Smooth muscle cell (in vitro differentiated cells): ENCODE data around the gene ZNF142. TPM values are rescaled to one million over a fixed set of nuclear protein-coding genes. Genes with fewer than 3 reads are reported as not detected.
A peak's percentile ranks its signal among the peaks of the same experiment; 100 is the strongest.

Experiments
- DNase-seq: peaks from one replicate; lab custom pipeline; 2025; ENCODE audit not compliant: unreplicated experiment; lab: John Stamatoyannopoulos, UW
- H2AFZ ChIP-seq: fragments of 200-600 bp; sonication (generic); 2 replicates; pipeline ENCODE4 v1.6.0; 2016; ENCODE audit warnings: antibody characterized with exemption, low read depth, mild to moderate bottlenecking
- H3F3A ChIP-seq: fragments of 200-600 bp; sonication (generic); 2 replicates; pipeline ENCODE4 v1.6.0; 2017; ENCODE audit warnings: antibody characterized with exemption, low read depth
- H3K27ac ChIP-seq: fragments of 200-600 bp; sonication (generic); 2 replicates; pipeline ENCODE4 v1.5.1; 2016; ENCODE audit warnings: low read depth, mild to moderate bottlenecking
- H3K27me3 ChIP-seq: fragments of 200-600 bp; sonication (generic); 2 replicates; pipeline ENCODE4 v1.6.1; 2016; ENCODE audit warnings: low read depth, mild to moderate bottlenecking
- H3K36me3 ChIP-seq: fragments of 200-600 bp; sonication (generic); 2 replicates; pipeline ENCODE4 v1.5.1; 2016; ENCODE audit warnings: low read depth
- H3K4me1 ChIP-seq: fragments of 200-600 bp; sonication (generic); 2 replicates; pipeline ENCODE4 v1.5.1; 2016; ENCODE audit warnings: low read depth
- H3K4me2 ChIP-seq: fragments of 200-600 bp; sonication (generic); 2 replicates; pipeline ENCODE4 v1.6.0; 2016; ENCODE audit warnings: mild to moderate bottlenecking
- H3K4me3 ChIP-seq: fragments of 200-600 bp; sonication (generic); 2 replicates; pipeline ENCODE4 v1.5.1; 2016; ENCODE audit warnings: mild to moderate bottlenecking
- H3K79me2 ChIP-seq: fragments of 200-600 bp; sonication (generic); 2 replicates; pipeline ENCODE4 v1.6.0; 2016; ENCODE audit warnings: low read depth, mild to moderate bottlenecking
- H3K9ac ChIP-seq: fragments of 200-600 bp; sonication (generic); 2 replicates; pipeline ENCODE4 v1.6.0; 2016; ENCODE audit warnings: low read depth
- H3K9me3 ChIP-seq: fragments of 200-600 bp; sonication (generic); replicated peaks from 2 replicates; pipeline ENCODE4 v1.5.1; 2016; ENCODE audit warnings: low read depth
- H4K20me1 ChIP-seq: fragments of 200-600 bp; sonication (generic); 2 replicates; pipeline ENCODE4 v1.6.0; 2016; ENCODE audit warnings: low read depth
- CTCF ChIP-seq: fragments of 200-600 bp; sonication (generic); IDR thresholded peaks from 2 replicates; pipeline ENCODE4 v1.5.1; 2017; ENCODE audit warnings: borderline replicate concordance, mild to moderate bottlenecking, antibody characterized with exemption; ENCODE audit not compliant: insufficient read depth, poor library complexity, severe bottlenecking
- WGBS: methylation state at CpG from one replicate; pipeline ENCODE4 v1.1.7; 2016; ENCODE audit warnings: low lambda C conversion rate; 5-methylcytosine and 5-hydroxymethylcytosine counted together
- polyA plus RNA-seq: library from polyadenylated mRNA; unstranded; fragments of >200 nt; fragmentation: Nextera tagmentation; extraction: Ambion mirVana; gene quantifications from 2 replicates; pipeline ENCODE4 v1.2.1, GENCODE V29; 2016
- total RNA-seq: library from RNA; depleted of rRNA; stranded (reverse); fragments of >200 nt; gene quantifications from 2 replicates; pipeline ENCODE4 v1.2.3, GENCODE V29; 2014

Gene ZNF142
- total and polyA plus RNA-seq, 2 experiments from 2014 or later, result 5.8 to 7.3 TPM

GRCh38 chr2:218658671-218659257, 659 bp downstream of the ZNF142 start:
- H3K79me2 ChIP-seq, result peaks cover 12% of the 10 kb centered on the region

GRCh38 chr2:218655751-218656150, 3.7 kb downstream of the ZNF142 start:
- Histone ChIP-seq H3K27ac (no peak overlapping the region), H3K79me2 (peaks cover 12% of the 10 kb centered on the region), H3F3A (no peaks in the 10 kb centered on the region), H3K27me3 (no peaks in the 10 kb centered on the region), H2AFZ (no peak overlapping the region), H3K4me3 (no peak overlapping the region), H3K9me3 (no peaks in the 10 kb centered on the region), H3K4me2 (no peak overlapping the region), H3K9ac (no peak overlapping the region), H3K4me1 (peaks cover 6% of the 10 kb centered on the region), H3K36me3 (peaks cover 4% of the 10 kb centered on the region), H4K20me1 (no peaks in the 10 kb centered on the region)
- no peak for DNase-seq
- WGBS, result 100% methylated on average over 2 of the region's 2 CpGs
- no peak for TF ChIP-seq CTCF

More at GRCh38 chr2:218658671-218659257, 659 bp downstream of the ZNF142 start:
- Histone ChIP-seq H3K9ac (peak overlapping the region; percentile 21), H3K27ac (no peak overlapping the region), H3F3A (peaks cover 3% of the 10 kb centered on the region), H3K4me3 (peak overlapping the region; percentile 88), H3K36me3 (no peaks in the 10 kb centered on the region), H3K4me1 (peaks cover 6% of the 10 kb centered on the region), H4K20me1 (no peaks in the 10 kb centered on the region), H3K4me2 (peak overlapping the region; percentile 83), H3K27me3 (no peaks in the 10 kb centered on the region), H2AFZ (peak overlapping the region; percentile 92), H3K9me3 (no peaks in the 10 kb centered on the region)
- peak; percentile 34 for TF ChIP-seq CTCF
- WGBS, result 3% methylated on average over 27 of the region's 27 CpGs
- no peak for DNase-seq

DNA sequence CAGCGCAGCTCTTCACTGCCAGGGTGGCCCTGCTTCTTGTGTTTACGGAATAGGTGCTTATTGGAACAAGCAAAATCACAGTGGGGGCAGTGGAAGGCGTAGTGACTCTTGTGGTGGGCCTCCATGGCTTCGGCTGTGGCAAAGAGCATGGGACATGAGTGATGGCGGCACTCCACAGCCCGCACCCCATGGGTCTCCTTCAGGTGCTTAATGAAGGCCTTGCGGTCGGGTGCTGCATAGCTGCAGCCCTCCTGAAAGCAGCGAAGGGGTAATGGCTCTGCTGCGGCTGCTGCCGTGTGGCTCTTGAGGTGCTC, 10.7 kb downstream of the ZNF142 start:
- no peak overlapping the region for H3K4me3 ChIP-seq
- no peaks in the 10 kb centered on the region for H3K79me2 ChIP-seq
- no peak overlapping the region for H3K9ac ChIP-seq
- H3K4me2 ChIP-seq, result no peak overlapping the region
- no peaks in the 10 kb centered on the region for H3K4me1 ChIP-seq
- no peaks in the 10 kb centered on the region for H3K27me3 ChIP-seq
- no peaks in the 10 kb centered on the region for H4K20me1 ChIP-seq
- H3F3A ChIP-seq, result no peaks in the 10 kb centered on the region
- no peak for DNase-seq
- WGBS, result 93% methylated on average over 11 of the region's 11 CpGs
- peaks cover 4% of the 10 kb centered on the region for H3K36me3 ChIP-seq
- no peak overlapping the region for H3K27ac ChIP-seq
- no peaks in the 10 kb centered on the region for H3K9me3 ChIP-seq
- no peak overlapping the region for H2AFZ ChIP-seq
- no peak for TF ChIP-seq CTCF

- H3K79me2 ChIP-seq, result no peaks in the 10 kb centered on the region
- TF ChIP-seq CTCF, result peak; percentile 70
- WGBS, result 81% methylated on average over 9 of the region's 9 CpGs
- no peak overlapping the region for H3K4me3 ChIP-seq
- H3K27me3 ChIP-seq, result no peaks in the 10 kb centered on the region
- no peak overlapping the region for H3K4me2 ChIP-seq
- H3K9me3 ChIP-seq, result no peaks in the 10 kb centered on the region
- no peaks in the 10 kb centered on the region for H3K4me1 ChIP-seq
- no peak overlapping the region for H2AFZ ChIP-seq
- H3K27ac ChIP-seq, result no peak overlapping the region
- H3K36me3 ChIP-seq, result peaks cover 4% of the 10 kb centered on the region
- no peak for DNase-seq
- H3F3A ChIP-seq, result no peaks in the 10 kb centered on the region
- no peak overlapping the region for H3K9ac ChIP-seq
- no peaks in the 10 kb centered on the region for H4K20me1 ChIP-seq
Observed at GRCh38 chr2:218648088-218648786, 11.2 kb downstream of the ZNF142 start.
